Measurements from ENCODE around the gene CLCN5.

The CLCN5 gene

GRCh38 chrX:50098749-50099148 is 176.4 kb downstream of the CLCN5 start:
- Histone ChIP-seq H3K4me1 (ENCODE audit: insufficient read depth, low read length) (no peaks in the 10 kb centered on the region), H3K36me3 (ENCODE audit: insufficient read depth, low read length) (no peaks in the 10 kb centered on the region), H4K20me1 (ENCODE audit: insufficient read depth, low read length) (no peaks in the 10 kb centered on the region), H3K4me3 (ENCODE audit: low read depth in 1 of 2, low read length in 2 of 2) (no peak overlapping the region), H2AFZ (ENCODE audit: low read depth, low read length) (no peak overlapping the region), H3K9me3 (ENCODE audit: insufficient read depth, low read length, severe bottlenecking) (no peaks in the 10 kb centered on the region), H3K4me2 (ENCODE audit: insufficient read depth, low read length) (no peak overlapping the region), H3K9ac (ENCODE audit: low read depth, low read length) (no peak overlapping the region), H3K79me2 (ENCODE audit: insufficient read depth, low read length) (no peaks in the 10 kb centered on the region), H3K27me3 (ENCODE audit: insufficient read depth, low read length, poor library complexity) (no peaks in the 10 kb centered on the region), H3K27ac (ENCODE audit: low read length) (no peak overlapping the region)
- DNase-seq (no peak), ATAC-seq (ENCODE audit: insufficient read depth, low read depth) (no peak)
- TF ChIP-seq EZH2 (IDR thresholded peaks at IDR 0.05; ENCODE audit: borderline replicate concordance, low read depth, low read length, severe bottlenecking) (no peak), CTCF (IDR thresholded peaks at IDR 0.05; ENCODE audit: borderline replicate concordance, extremely low read depth, low read length, poor library complexity, severe bottlenecking) (no peak)

GRCh38 chrX:50099331-50099730 is 176.9 kb downstream of the CLCN5 start:
- Histone ChIP-seq H3K4me2 (ENCODE audit: insufficient read depth, low read length) (no peak overlapping the region), H3K4me3 (ENCODE audit: low read depth in 1 of 2, low read length in 2 of 2) (no peak overlapping the region), H4K20me1 (ENCODE audit: insufficient read depth, low read length) (no peaks in the 10 kb centered on the region), H3K27me3 (ENCODE audit: insufficient read depth, low read length, poor library complexity) (no peaks in the 10 kb centered on the region), H2AFZ (ENCODE audit: low read depth, low read length) (no peak overlapping the region), H3K27ac (ENCODE audit: low read length) (no peak overlapping the region), H3K9me3 (ENCODE audit: insufficient read depth, low read length, severe bottlenecking) (no peaks in the 10 kb centered on the region), H3K36me3 (ENCODE audit: insufficient read depth, low read length) (no peaks in the 10 kb centered on the region), H3K4me1 (ENCODE audit: insufficient read depth, low read length) (no peaks in the 10 kb centered on the region), H3K79me2 (ENCODE audit: insufficient read depth, low read length) (no peaks in the 10 kb centered on the region), H3K9ac (ENCODE audit: low read depth, low read length) (no peak overlapping the region)
- ATAC-seq (ENCODE audit: insufficient read depth, low read depth), result no peak
- no peak for DNase-seq
- no peak for TF ChIP-seq CTCF (IDR thresholded peaks at IDR 0.05; ENCODE audit: borderline replicate concordance, extremely low read depth, low read length, poor library complexity, severe bottlenecking)
- no peak for TF ChIP-seq EZH2 (IDR thresholded peaks at IDR 0.05; ENCODE audit: borderline replicate concordance, low read depth, low read length, severe bottlenecking)

- Histone ChIP-seq H3K4me2 (ENCODE audit: insufficient read depth, low read length) (no peak overlapping the region), H4K20me1 (ENCODE audit: insufficient read depth, low read length) (no peaks in the 10 kb centered on the region), H3K36me3 (ENCODE audit: insufficient read depth, low read length) (no peaks in the 10 kb centered on the region), H3K27ac (ENCODE audit: low read length) (no peak overlapping the region), H3K79me2 (ENCODE audit: insufficient read depth, low read length) (no peaks in the 10 kb centered on the region), H2AFZ (ENCODE audit: low read depth, low read length) (no peak overlapping the region), H3K9ac (ENCODE audit: low read depth, low read length) (no peak overlapping the region), H3K4me3 (ENCODE audit: low read depth in 1 of 2, low read length in 2 of 2) (no peak overlapping the region), H3K4me1 (ENCODE audit: insufficient read depth, low read length) (no peaks in the 10 kb centered on the region), H3K27me3 (ENCODE audit: insufficient read depth, low read length, poor library complexity) (no peaks in the 10 kb centered on the region), H3K9me3 (ENCODE audit: insufficient read depth, low read length, severe bottlenecking) (no peaks in the 10 kb centered on the region)
- TF ChIP-seq EZH2 (IDR thresholded peaks at IDR 0.05; ENCODE audit: borderline replicate concordance, low read depth, low read length, severe bottlenecking) (no peak), CTCF (IDR thresholded peaks at IDR 0.05; ENCODE audit: borderline replicate concordance, extremely low read depth, low read length, poor library complexity, severe bottlenecking) (peak; percentile 43)
- ATAC-seq (ENCODE audit: insufficient read depth, low read depth) (no peak), DNase-seq (no peak)
Measured at GRCh38 chrX:50100188-50100587, 177.8 kb downstream of the CLCN5 start.

DNA sequence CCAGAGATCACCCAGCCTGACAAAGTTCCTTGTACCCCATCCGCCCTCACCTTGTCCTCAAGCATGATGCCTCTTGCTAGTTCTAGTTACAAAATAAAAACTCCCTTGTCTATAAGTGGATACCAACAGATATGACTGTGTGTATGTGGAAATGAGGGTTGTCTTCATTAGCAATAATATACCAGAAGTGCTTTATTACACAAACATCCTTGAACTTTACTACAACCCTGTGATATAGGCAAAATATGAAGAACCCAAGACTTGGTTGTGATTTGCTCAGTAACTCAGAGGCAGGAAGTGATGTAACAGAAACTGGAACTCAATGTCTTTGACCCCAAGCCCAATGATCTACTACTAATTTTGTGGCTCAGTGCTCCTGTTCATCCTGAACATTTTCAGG is 180.8 kb downstream of the CLCN5 start:
- TF ChIP-seq EZH2 (IDR thresholded peaks at IDR 0.05; ENCODE audit: borderline replicate concordance, low read depth, low read length, severe bottlenecking) (no peak), CTCF (IDR thresholded peaks at IDR 0.05; ENCODE audit: borderline replicate concordance, extremely low read depth, low read length, poor library complexity, severe bottlenecking) (no peak)
- Histone ChIP-seq H3K36me3 (ENCODE audit: insufficient read depth, low read length) (no peaks in the 10 kb centered on the region), H3K4me3 (ENCODE audit: low read depth in 1 of 2, low read length in 2 of 2) (no peak overlapping the region), H4K20me1 (ENCODE audit: insufficient read depth, low read length) (no peaks in the 10 kb centered on the region), H3K4me1 (ENCODE audit: insufficient read depth, low read length) (no peaks in the 10 kb centered on the region), H3K27ac (ENCODE audit: low read length) (no peak overlapping the region), H3K27me3 (ENCODE audit: insufficient read depth, low read length, poor library complexity) (no peaks in the 10 kb centered on the region), H3K4me2 (ENCODE audit: insufficient read depth, low read length) (no peak overlapping the region), H3K9ac (ENCODE audit: low read depth, low read length) (no peak overlapping the region), H2AFZ (ENCODE audit: low read depth, low read length) (no peak overlapping the region), H3K79me2 (ENCODE audit: insufficient read depth, low read length) (no peaks in the 10 kb centered on the region), H3K9me3 (ENCODE audit: insufficient read depth, low read length, severe bottlenecking) (no peaks in the 10 kb centered on the region)
- ATAC-seq (ENCODE audit: insufficient read depth, low read depth) (no peak), DNase-seq (no peak)

Data from DND-41 (cell line).